ENCODE data around the gene GAL3ST3.
A peak's percentile ranks its signal among the peaks of the same experiment; 100 is the strongest.
"Not testable (repeated sequence)": the region's sequence is repeated elsewhere in the genome, so short reads cannot be mapped to it uniquely, and the experiment has no call there.

GAL3ST3 gene, protein sequence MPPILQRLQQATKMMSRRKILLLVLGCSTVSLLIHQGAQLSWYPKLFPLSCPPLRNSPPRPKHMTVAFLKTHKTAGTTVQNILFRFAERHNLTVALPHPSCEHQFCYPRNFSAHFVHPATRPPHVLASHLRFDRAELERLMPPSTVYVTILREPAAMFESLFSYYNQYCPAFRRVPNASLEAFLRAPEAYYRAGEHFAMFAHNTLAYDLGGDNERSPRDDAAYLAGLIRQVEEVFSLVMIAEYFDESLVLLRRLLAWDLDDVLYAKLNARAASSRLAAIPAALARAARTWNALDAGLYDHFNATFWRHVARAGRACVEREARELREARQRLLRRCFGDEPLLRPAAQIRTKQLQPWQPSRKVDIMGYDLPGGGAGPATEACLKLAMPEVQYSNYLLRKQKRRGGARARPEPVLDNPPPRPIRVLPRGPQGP

DNA sequence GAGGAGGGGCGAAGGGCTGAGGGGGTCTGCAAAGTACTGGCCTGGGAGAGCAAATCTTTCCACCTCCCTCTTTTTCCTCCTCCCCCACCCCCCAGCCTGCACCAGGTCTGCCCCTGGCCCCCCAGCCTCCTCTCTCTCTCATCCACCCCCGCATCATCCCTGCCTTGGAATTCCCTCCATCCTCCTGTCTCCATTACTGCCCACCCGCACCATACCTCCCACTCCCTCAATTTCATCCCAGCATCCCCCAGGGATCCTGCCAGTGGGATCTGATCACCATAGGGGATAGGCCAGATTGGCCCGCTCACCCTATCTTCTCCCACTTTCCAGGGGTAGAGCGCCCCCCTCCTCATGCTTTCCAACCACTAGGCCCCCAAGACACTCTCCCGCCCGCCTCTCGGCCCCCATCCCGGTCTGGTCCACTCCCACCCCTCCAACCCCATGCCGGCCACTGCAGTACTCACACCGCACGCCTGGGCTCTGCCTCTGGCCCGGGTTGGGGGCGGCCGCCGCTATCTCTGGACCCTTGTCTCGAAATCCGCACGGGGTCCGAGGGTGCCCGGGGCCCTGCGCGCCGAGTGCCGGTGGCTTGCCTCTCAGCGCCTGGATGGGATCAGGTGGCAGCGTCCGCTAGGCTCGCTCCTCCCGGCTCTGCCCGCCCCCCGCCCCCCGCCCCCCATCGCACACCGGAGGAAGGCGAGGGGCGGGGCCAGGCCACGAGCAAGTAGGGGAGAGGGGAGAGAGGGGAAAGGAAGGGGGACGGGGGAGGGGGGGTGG, at the start of gene GAL3ST3:
Gene GAL3ST3 (minus strand): TSS at position 615 of the 777 bp plus-strand sequence. CDS start 3,746 bp downstream, outside the sequence.
- DNase-seq = no peak

DNA sequence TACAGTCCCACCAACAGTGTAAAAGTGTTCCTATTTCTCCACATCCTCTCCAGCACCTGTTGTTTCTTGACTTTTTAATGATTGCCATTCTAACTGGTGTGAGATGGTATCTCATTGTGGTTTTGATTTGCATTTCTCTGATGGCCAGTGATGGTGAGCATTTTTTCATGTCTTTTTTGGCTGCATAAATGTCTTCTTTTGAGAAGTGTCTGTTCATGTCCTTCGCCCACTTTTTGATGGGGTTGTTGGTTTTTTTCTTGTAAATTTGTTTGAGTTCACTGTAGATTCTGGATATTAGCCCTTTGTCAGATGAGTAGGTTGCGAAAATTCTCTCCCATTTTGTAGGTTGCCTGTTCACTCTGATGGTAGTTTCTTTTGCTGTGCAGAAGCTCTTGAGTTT, 43.2 kb upstream of the GAL3ST3 start:
- not testable (repeated sequence) for DNase-seq

DNA sequence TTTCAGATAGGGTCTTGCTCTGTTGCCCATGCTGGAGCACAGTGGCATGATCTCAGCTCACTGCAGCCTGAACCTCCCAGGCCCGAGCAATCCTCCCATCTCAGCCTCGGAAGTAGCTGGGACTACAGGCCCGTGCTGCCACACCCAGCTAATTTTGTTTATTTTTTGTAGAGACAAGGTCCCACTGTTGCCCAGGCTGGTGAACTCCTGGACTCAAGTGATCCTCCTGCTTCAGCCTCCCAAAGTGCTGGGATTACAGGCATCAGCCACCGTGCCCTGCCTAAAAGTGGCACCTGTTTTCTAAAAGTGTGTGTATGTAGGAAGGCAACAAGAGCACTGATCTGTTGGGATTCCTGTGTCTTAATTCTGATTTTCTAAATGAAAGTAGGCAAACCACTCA, 41.3 kb upstream of the GAL3ST3 start:
- no peak for DNase-seq

DNA sequence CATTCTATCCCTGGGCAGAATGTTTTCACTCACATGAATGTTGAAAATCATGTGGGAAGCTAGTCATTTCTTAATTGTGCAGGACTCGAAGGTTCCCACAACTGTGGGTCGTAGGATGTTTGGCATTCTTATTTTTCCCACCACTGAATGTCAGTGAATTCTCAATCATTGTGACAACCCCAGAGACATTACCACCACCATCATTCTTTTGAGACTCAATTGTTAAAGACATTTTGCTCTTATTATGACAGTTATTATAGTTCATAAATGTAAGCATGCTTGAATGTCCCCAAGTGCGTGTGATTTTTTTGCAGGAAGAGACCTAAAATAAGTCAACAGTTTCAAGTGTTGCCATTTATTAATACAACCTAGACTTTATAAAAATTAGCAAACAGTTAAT, 40.1 kb upstream of the GAL3ST3 start:
- DNase-seq = no peak

DNA sequence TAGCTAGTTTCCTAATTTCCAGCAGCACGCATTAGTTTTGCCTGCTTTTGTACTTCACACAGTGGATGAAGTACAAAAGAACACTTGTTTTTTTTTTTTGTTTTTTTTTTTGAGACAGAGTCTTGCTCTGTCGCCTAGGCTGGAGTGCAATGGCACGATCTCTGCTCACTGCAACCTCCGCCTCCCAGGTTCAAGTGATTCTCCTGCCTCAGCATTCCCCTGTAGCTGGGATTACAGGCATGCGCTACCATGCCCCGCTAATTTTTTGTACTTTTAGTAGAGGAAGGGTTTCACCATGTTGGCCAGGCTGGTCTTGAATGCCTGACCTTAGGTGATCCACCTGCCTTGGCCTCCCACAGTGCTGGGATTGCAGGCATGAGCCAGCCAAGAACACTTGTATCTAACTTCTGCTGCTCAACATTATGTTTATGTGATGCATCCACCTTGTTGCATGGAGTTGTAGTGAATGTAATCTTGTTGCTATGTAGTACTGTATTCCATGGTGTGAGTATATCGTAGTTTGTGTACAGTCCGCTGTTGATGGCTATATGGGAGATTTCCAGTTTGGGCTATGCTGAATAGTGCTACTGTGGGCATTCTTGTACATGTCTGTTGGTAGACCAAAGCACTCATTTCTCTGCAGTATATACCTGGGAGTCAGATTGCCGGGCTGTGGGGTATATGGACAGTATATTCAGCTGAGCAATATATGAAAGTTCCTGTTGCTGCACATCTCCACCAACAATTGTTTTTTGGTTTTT, 38.4 kb upstream of the GAL3ST3 start:
- DNase-seq = no peak

DNA sequence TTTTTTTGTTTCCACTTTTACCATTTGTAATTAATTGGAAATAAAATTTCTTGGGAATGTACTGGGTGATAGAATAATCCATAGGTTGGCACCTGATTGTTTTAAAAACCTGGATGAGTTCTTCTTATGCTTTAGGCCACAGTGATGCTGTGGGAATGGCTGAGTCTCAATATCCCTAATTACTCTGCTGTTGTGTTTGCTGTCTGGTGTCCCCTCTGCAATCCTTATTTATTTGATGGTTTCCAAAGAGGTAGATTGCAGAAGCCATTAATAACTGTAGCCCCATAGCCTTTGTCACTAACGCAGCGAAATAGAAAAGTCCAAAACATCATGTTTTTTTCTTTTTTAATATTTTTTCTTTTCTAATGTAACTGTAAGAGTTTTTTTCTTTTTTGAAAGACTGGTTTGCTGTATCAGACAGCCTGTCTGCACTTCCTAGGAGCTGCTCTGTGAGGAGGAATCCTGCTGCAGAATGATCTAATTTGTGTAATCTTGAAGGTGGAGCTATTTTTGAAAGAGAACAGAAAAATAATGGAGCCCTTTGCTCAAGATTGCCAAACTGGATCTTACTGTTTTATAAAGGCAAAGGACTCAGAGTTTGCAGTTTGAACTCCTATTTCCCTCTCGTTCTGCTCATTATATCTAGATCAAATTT, 36.0 kb upstream of the GAL3ST3 start:
- no peak for DNase-seq

DNA sequence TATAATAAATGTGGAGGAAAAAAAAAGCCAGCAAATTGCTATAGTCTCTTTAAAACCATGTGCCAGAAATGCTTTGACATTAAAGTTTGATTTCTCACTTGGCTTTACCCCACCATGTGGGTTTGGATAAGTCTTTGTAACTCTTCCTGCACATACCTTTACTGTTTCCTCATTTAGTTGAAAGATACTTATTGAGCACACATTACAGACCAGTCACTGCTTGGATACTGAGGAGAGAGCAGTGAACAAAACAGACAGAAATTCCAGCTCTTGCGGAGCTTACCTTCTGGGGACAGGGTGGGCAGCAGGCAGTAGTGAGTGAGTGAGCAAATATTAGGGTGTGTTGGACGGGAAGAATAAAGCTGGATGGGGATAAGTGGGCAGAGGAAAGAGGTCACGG, 34.8 kb upstream of the GAL3ST3 start:
- DNase-seq = no peak

DNA sequence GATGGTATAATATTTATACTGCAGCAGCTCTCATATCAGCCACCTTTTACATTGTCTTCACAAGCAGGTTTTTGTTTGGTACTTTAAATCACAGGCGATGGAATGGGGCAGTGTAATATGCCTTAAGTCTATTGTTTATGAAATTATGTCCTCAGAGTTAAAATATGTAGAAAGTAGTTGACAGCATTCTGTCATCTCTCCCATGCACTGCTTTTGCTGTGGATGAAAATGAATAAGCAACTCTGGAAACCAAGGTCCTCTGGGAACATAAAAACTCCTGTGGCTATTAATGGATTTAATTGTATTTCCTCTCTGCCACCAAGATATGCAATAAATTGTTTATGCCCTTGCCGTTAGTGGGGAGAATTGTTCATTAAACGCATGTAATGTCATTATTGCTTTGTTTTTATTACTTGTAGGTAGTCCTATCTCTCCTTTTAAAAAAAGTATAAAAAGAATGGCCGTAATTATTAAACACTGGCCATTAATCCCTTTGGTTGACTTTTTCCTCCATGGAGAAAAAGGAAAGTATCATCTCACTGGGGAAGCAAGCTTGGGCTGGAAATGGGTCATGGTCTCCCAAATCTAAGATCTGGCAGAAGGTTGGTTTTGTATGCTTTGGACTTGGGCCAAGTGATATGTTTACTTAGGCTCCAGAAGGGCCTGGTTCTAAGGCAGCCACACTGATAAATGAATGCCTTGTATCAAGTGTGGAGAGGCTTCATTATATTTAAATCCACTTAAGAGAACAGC, 34.2 kb upstream of the GAL3ST3 start:
- no peak for DNase-seq

DNA sequence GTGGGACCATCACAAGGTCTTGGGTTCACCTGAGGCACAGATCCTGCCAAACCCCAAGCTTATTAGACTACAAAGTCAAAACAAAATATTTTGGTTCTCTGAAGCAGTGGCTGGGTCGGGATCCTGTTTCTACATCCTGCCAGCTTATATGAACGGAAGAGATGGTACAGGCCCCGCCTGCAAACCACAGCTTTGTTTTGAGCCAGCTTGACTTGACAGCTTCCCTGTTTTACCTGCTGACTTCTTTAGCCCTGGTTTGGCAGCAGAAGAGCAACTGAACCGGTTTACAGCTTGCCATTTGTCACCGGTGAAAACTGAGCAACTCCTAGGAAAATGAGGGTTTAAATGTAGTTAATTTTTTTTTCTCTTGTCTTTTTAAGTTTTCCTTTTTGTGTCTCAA, 32.5 kb upstream of the GAL3ST3 start:
- peak; percentile 81 for DNase-seq

DNA sequence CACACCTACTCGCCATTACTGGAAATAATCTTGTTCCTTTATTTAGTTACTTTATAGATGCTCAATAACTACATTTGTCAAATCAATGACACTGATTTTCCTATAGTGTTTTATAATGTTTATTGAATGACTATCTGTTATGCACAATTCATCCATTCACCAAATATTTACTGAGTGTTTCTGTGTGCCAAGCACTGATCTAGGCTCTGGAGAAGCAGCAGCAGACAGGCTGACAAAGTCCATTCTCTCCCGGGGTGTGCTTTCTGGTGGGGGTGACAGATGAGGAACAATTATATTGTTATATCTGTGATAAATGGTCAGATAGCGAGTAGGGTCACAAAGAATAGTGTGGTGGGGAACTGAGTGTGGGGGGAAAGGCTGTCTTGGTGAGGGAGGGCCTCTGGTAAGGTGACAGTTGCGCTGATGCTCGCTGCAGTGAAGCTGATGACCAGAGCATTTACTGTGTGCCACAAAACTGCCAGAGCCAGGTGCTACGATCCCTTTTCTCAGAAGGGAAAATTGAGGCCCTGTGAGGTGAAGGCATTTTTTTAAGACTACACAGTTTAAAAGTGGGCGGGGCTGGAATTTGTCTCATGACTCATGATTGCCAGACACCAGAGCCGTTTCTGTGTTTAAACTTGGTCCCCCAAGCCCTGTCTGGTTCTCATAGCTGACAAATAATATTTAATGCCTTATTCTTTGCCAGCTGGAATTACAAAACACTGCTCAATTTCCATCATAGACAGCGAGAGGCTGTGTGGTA, 31.3 kb upstream of the GAL3ST3 start:
- peak; percentile 62 for DNase-seq

DNA sequence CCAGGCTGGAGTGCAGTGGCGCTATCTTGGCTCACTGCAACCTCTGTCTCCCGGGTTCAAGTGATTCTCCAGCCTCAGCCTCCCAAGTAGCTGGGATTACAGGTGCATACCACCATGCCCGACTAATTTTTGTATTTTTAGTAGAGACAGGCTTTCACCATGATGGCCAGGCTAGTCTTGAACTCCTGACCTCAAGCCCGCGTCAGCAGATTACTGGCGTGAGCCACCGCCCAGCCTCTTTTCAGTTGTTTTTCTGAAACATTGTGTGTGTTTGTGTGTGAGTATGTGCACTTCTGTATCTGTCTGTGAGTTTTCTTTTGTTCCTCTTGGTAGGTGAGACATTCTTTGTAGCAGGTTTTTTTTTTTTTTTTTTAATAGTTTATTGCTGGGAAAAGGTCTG, 30.0 kb upstream of the GAL3ST3 start:
- DNase-seq = not testable (repeated sequence)

DNA sequence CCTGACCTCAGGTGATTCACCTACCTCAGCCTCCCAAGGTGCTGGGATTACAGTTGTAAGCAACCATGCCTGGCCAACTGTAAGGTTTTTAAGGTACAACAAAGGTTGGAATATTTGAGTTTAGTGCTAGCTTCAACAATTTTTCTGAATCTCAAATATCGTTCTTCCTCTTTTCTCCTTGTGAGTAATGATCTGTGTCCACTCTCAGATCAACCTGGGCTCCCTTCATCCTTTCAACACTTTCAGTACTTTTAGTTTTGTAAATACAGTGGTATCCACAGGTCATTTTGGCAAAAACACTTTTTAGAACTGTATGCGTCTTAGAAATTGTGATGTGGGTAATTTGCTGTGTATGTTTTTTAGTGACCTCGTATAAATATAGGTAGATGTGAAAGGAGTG, 29.0 kb upstream of the GAL3ST3 start:
- no peak for DNase-seq

DNA sequence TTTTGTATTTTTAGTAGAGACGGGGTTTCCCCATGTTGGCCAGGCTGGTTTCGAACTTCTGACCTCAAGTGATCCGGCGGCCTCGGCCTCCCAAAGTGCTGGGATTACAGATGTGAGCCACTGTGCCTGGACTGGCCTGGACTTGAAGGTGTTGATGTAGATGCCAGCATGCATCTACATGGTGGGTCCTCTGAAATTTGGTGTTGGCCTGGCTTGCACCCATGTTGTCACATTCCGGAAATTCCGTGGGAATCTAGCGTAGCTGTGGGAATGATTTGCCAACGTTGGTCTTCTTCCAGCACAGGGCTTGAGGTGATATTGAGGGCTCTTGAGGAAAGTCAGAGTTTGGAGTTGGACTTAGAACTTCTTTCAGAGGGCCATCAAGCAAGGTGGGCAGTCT, 27.6 kb upstream of the GAL3ST3 start:
- no peak for DNase-seq

DNA sequence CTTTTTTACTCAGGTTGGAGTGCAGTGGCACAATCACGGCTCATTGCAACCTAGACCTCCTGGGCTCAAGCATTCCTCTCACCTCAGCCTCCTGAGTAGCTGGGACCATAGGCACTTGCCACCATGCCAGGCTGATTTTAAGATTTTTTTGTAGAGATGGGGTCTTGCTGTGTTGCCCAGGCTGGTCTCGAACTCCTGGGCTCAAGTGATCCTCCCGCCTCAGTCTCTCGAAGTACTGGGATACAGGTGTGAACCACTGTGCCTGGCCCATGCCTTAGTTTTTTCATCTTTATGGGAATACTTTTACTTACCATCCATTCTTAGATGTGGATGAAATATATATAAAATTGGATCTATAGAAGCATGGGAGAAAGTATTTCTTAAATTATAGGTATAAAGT, 26.3 kb upstream of the GAL3ST3 start:
- DNase-seq = no peak

DNA sequence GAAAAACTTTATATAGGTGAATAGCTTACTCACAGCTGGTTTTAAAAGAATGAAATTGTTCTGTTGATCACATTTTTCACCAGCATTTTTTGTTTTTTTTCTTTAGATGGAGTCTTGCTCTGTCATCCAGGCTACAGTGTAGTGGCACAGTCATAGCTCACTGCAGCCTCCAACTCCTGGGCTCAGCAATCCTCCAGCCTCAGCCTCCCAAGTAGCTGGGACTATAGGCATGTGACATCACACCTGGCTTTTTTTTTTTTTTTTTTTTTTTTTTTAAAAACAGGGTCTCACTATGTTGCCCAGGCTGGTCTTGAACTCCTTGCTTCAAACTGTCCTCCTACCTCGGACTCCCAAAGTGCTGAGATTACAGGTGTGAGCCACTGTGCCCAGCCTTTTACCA, 24.7 kb upstream of the GAL3ST3 start:
- no peak for DNase-seq

DNA sequence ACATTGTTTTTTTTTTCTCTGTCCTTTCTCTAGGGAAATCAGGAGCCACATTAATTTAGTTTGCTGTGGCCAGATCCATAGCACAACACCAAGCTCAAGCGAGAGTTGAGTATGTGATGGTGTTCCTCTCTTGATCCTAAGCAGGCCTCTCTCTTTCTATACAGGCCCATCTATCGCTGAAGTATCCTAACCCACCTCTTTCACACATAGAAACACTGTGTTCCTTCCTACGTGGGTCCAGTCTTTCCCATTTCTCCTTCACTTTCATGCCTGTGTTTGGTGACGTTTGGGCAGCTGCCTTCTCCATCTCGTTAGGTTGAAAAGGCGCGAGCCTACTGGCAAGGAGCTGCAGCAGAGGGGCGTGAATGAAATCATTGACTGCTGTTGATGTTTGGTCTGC, 23.6 kb upstream of the GAL3ST3 start:
- DNase-seq = no peak

DNA sequence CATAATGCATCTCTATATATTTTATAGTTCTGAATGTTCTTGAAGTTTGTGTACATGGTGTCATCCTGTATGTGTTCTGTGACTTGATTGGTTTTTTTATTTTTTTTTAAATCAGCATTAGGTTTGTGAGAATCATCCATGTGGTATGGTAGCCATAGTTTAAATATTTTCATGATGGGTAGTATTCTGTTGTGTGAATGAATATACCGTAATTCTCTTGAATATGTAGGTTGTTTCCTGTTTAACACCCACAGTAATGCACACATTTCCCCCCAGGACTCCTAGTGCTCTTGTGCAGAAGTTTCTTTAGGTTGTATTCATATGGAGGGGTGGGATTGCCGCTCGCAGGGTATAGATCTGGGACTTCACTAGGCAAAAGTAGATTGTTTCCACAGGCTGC, 23.1 kb upstream of the GAL3ST3 start:
- DNase-seq = no peak

DNA sequence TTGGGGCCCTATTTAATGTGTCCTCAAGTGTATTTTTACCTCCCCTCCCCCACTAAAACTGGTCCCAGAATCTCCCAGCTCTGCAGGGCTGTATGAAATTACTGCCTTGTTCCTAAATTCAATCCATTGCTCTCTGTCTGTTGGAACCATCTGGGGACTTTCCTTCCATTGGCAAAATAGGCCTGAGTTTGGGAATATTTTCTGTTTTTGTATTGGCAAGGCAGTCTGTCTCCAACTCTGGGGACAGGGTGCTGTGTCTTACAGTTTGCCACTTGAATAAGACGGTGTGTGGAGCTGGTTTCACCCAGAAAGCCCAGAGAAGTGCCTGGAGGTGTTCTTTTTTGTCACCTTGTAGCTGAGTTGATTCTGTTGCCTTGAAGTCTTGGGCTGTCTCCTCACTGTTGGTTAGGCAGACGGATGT, 22.4 kb upstream of the GAL3ST3 start:
- peak; percentile 34 for DNase-seq

DNA sequence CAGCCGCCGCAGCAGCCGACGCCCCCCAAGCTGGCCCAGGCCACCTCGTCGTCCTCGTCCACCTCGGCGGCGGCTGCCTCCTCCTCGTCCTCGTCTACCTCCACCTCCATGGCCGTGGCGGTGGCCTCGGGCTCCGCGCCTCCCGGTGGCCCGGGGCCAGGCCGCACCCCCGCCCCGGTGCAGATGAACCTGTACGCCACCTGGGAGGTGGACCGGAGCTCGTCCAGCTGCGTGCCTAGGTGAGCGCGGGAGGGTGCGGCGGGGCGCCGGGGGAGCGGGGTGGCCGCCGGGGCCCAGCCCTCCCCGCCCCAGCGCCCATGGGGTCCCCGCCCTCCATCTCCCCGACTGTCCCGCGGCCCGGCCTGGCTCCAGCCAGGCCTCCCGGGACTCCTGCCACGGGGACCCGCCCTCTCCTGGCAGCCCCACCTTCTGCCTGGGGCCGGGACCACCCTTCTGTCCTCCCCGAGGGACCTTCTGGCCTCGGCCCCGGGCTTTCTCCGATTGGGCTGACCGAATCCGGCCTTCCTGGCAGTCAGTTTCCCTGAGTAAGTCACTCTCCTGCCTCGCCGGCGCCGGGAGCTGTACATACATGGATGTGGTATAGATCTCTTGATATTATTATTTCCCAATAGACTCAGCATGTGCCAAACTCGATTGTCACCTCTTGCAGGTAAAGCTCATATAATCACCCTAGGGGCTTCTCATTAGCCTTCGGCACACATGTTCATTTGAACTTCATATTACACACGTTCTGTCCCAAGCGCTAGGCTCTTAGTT, 21.8 kb upstream of the GAL3ST3 start:
- DNase-seq = peak; percentile 27
